Nucleus accumbens (tissue), 56 donors: Measurements from ENCODE around the gene OTOP3.
A peak's percentile ranks its signal among the peaks of the same experiment; 100 is the strongest.

Source experiments
- DNase-seq, 56 donors: peaks; one replicate each; lab custom pipeline; 2025; lab: John Stamatoyannopoulos, UW

The OTOP3 gene

DNA sequence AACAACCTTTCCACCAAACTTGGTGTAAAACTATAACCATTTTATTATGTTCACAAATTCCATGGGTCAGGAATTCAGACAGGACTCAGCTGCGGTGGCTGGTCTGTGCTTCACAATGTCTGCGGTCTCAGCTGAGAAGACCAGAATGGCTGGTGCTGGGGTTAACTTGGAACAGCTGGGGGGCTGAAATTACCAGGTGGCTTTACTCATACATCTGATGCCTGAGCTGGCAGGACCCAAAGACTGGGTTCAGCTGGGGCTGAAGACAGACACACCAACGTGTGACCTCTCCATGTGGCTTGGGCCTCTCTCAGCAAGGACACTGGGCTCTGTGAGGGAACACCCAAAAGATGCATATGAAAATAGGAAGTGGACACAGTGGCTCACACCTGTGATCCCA is 42.5 kb downstream of the OTOP3 start:
- no peak for DNase-seq

DNA sequence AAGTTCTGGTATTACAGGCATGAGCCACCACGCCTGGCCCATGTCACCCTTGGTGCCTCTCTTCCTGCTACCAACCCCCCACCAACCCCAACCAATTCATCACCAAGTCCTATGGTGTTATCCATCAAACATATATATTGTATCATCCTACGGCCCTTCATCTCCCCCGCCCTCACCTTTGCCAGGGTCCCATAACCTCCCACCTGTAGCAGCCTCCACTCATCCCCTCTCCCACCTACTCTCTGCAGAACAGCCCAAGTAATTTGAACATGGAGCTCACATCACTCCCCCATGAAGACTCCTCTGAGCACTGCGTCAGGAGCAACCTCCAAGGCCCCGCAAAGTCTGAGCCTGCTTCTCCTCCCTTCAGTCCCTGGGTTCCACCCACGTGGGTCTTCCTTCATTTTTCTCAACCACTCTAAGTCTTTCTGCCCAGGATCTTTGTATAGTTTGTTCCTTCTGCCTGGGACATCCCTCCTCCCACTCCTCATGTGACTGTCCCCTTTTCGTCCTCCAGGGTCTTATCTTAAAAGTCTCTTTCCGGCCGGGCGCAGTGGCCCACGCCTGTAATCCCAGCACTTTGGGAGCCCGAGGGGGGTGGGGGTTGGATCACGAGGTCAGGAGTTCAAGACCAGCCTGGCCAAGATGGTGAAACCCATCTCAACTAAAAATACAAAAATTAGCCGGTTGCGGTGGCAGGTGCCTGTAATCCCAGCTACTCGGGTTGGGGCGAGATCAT is 43.9 kb downstream of the OTOP3 start:
- DNase-seq, result no peak

DNA sequence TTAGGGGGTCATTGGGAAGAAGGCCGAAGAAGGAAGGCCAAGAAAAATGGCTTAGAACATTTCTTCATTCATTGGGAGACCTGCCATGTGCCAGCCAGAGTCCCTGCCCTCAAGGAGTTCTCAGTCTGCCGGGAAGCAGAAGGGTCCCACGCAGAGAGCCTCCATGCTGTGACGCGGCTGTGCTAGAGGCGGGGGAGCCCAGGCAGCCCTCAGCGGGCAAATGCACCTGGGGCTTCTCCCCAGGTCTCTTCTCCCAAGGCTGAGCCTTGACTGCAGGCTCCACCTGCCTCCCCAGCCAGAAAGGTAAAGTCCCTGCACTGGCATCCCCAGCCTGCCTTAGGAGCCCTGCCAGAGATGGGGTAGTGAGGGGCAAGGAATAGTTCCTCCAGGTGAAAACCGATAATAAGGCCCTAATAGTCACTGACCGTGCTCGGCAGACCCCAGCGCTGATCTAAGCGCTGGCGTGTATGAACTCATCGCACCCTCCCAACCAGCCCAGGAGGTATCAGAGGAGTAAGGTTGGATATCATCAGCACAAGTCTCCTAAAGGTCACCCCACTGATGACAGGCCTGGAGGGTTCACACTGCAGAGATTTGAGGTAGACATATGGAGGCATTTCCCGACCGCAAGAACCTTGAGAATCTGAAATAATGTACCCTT is 45.8 kb downstream of the OTOP3 start:
- DNase-seq, result peak in 2 of 56 donors; percentile 40 to 45

- DNase-seq, result peak in 55 of 56 donors; percentile 43 to 96 (median 85)
These were observed 46.4 kb downstream of the OTOP3 start for GRCh38 chr17:74981979-74982662.

GRCh38 chr17:74982663-74983313 is 47.1 kb downstream of the OTOP3 start:
- DNase-seq, result peak in 4 of 56 donors; percentile 48 to 73 (median 52)

DNA sequence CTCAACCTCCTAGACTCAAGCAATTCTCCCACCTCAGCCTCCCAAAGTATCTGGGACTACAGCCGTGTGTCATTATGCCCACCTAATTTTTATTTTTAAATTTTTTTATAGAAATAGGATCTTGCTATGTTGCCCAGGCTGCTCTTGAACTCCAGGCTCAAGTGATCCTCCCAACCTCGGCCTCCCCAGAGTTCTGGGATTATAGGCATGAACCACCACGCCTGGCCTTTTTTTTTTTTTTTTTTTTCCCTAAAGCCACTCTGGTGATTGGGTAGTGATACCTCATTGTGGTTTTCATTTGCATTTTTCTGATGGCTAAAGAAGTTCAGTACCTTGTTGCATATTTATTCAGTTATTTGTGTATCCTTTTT is 50.5 kb downstream of the OTOP3 start:
- DNase-seq, result no peak

GRCh38 chr17:74987418-74987908 is 51.8 kb downstream of the OTOP3 start, which contains the start of gene CDR2L:
TSS of gene CDR2L (plus strand) at chr17:74987632. CDS start at chr17:74988044, 412 bp downstream.
- DNase-seq, result peak; percentile 50 to 98 (median 93)

- peak in 54 of 56 donors; percentile 15 to 84 (median 58) for DNase-seq
These were observed 52.4 kb downstream of the OTOP3 start for GRCh38 chr17:74987909-74988711.

DNA sequence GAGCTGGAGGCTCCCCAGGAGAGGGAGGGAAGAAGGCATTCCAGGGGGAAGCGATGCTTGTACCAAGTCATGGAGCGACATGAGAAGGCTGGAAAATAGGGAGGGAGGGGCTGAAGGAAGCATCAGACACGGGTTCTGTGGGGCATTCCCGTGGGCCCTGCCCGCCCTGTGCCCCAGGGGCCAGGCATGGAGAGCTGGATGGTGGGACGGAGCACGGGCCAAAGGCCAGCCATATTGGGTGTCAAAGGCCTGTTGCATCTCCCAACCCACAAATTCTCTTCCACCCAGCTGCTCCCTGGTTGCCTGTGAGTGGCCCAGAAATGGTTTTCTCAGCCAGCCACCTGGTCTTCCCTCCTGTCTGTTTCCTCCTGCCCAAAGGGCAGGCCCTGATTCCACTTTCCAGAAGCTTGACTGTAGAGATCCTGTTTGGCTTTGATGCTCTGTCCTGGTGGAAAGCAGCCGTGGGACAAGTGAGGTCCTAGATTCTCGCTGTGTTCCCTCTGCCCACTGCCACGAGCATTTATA is 54.9 kb downstream of the OTOP3 start:
- DNase-seq, result no peak

GRCh38 chr17:74992223-74992622 is 56.5 kb downstream of the OTOP3 start:
- no peak for DNase-seq

DNA sequence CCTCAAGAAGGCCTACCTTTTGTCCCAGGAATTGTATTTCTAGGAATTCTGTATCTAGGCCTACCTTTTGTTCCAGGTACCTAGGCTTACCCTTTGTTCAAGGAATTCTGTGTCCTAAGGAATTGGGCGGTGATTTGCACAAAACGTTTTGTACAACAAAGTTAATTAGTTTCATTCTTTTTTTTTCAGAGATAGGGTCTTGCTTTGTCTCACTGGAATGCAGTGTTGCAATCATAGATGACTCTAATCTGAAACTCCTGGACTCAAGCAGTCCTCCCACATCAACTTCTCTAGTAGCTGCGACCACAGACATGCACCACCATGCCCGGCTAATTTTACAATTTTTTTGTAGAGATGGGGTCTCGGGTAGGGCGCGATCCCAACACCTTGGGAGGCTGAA is 58.7 kb downstream of the OTOP3 start:
- DNase-seq, result no peak

DNA sequence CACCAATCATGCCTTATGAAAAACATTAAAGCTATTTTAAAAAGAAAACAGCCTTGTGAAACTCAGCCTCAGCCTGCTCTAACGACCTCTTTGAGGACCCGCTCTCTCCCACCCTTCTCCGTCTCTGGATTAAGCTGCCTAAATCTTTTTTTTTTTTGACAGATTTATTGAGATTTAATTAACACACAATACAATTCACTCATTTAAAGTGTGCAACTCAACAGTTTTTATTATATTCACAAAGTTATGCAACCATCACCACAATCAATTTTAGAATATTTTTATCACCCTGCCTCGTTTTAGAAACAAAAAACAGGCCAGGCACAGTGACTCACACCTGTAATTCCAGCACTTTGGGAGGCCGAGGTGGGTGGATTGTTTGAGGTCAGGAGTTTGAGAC is 60.1 kb downstream of the OTOP3 start:
- peak in 1 of 56 donors; percentile 15 for DNase-seq

DNA sequence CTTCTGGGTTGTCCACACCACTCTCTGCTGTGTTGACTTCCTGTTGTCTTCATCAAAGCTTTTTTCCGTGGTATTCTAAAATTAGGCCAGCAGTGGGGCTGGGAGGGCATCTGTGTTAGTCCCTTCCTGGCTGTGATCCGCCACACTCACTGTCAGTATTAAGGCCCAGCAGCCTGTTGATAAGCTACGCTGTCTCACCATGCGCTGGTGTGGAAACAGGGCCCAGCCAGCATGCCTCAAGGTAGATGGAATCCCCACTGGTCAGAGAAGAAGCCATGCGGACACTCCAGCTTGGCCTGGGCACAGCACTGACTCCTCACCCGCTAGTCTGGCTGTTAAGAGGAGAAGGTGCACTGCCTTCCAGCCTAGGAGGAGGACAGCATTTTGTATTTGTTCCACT is 63.1 kb downstream of the OTOP3 start:
- DNase-seq, result no peak

GRCh38 chr17:74999523-74999922 is 63.8 kb downstream of the OTOP3 start:
- no peak for DNase-seq
